ENCODE results near the gene HOXB6.

The HOXB6 gene

GRCh38 chr17:48551214-48551555 is 53.6 kb downstream of the HOXB6 start:
- no peak for DNase-seq

DNA sequence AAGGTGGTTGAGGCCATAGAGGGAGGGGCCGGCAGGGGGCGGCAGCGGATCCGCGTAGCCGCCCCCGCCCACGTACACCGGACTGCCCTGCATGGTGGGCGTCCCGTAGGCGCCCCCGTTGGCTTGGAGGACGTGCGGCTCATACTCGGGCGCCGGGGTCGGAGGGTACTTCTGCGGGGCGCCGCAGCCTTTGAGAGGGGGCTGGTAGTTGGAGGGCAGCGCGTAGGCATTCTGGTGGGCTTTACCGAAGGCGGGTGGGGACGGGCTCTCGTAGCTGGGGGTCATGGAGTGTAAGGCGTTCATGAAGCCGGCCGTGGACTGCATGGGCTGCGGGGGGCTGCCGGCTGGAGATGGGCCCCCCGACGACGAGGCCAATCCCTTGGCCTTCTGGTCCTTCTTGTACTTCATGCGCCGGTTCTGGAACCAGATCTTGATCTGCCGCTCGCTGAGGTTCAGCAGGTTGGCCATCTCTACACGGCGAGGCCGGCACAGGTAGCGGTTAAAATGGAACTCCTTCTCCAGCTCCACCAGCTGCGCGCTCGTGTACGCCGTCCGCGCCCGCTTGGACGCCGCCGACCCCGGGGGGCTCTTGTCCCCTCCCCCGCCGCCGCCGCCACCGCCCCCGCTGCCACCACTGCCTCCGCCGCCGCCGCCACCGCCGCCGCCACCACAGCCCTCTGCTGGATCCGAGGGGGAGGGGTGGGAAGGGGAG is 54.1 kb downstream of the HOXB6 start:
- no peak for DNase-seq

DNA sequence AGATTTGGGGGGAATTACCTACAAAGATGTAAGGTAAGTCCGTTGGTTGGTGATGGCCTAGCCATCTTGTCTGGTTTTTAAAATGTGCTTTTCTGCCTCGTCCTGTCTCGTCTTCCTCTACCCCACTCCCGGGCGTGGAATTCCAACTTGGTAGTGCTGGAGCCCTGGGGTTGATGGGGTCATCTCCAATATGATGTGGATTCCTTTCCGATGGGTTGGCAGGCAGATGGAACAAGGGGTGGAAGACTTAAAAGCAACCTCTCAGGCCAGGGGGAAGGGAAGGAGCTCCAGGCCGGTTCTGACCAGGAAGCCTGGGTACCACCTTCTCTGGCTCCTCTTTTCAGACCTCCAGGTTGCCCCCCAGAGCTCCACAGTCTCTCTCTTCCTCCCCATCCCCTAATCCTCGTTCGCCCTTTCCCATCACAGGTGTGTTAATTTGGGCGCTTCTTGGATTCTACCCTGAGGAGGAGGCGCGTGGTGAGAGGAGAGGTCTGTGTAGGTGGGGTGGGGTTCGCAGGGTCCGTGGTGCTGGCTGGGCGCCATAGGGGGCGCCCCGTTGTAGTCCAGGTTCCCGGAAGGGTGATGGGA is 54.8 kb downstream of the HOXB6 start:
- DNase-seq = no peak

GRCh38 chr17:48549281-48549630 is 55.5 kb downstream of the HOXB6 start:
- DNase-seq = no peak

DNA sequence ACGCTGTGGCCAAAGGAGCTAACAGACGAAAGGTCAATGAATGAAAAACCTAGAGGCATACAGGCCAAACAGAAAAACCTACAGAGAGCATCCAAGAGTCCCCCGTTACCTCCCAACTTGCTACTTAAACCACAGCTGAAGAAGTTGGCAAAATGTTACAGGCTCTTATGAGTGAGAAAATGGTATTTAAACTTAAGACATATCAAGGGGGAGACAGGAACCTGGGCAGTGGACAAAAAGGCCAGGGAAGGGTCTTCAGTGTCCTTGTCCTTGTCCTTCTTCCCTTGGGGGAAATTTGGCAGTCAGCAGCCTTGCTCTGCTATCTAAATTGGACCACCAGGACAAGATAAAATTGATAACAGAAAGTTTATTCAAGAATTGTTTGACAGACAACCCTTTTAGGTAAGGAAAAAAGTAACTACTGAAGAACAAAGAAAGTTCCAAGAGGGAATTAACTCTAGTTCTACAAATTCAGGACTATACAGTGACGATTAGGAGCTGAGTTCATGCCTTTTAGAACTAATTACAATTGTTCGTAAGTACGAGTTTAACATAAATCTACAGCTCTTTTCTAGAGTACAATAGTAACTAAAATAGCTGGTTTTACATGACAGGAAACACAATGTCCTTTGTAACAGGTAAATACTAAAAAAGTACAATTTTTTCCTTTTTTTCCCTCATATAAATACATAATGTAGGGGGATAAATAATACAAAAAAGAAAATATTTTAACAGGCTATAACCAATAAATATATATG is 56.1 kb downstream of the HOXB6 start:
- DNase-seq = no peak

- no peak for DNase-seq
Measured at GRCh38 chr17:48547808-48548522, 56.8 kb downstream of the HOXB6 start.

DNA sequence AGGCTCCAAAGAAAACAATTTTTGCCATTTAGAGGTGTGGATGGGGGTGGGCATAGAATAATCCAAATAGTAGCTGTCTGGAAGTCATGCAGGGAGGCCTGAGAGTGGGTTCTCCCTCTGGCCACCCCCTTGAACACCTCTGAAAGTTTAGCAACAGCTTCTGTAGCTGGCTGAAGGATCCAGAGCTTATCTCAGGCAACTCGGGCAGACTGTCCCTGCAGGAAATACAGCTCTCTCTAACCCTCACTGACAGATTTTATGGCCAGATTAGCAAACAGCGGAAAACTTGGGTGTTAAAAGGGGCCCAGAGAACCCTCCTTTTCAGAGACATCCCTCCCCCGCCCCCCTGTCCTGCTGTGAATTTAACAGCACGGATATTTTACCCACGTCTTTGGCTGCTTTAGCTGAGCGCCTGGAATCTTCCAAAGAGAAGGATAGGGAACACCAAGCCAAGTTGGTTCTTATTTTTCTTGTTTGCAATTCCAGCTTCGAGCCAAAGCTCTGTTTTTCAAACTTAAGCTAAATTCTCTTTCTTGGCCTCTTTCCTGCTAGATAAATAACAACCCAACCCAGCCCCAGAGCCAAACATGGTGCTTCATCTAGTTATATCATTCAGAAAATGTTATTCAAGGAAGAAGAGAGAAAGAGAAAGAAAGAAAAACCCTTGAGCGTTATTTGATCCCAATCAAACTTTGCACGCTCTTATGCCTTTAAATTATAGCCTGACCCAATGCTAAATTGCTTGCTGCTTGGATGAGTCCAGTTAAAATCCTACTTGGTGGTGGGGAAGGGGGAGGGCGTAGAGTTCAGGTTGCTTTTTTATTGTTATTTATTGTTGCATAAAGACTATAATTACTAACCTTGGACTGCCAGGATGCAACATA is 57.6 kb downstream of the HOXB6 start:
- peak; percentile 74 for DNase-seq

DNA sequence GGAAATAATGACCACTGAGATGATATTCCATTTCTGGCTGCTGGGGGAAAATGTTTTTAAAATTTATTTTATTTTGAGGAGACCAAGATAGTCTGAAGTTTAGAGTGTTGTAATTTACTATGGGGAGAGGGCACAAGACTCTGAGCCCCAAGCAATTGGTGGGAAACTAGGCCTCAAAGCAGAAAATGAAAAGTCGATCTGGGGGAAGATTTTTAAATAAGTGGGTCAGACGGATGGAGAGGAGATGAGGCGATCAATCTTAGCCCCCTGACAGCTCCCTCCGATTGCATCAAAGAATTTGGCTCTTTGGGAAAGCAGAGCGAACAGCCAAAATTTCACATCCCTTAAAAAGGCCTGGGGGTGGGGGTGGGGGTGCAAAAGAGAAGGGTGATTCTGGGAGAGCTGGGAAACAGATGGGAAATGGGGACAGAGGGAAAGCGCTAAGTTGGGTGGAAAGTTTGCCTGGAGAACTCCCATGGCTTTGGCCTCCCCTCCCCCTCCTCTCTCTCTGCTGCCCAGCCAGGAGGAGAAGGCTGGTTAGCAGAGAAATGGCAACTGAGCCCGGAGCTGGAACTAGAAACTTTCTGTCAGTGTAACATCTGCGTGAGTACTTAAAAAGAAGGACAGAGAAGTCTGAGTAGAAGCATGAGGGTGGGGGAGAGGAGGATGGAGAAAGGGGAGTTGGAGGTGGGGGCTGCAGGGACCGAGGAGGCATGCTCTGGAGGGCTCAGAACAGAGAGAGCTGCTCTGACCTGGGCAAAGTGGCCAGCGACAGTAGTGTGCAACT is 58.5 kb downstream of the HOXB6 start:
- DNase-seq = no peak
